Measurements from ENCODE around the gene USH2A. TPM values are rescaled to one million over a fixed set of nuclear protein-coding genes. Genes with fewer than 3 reads are reported as not detected.

Gene USH2A, protein sequence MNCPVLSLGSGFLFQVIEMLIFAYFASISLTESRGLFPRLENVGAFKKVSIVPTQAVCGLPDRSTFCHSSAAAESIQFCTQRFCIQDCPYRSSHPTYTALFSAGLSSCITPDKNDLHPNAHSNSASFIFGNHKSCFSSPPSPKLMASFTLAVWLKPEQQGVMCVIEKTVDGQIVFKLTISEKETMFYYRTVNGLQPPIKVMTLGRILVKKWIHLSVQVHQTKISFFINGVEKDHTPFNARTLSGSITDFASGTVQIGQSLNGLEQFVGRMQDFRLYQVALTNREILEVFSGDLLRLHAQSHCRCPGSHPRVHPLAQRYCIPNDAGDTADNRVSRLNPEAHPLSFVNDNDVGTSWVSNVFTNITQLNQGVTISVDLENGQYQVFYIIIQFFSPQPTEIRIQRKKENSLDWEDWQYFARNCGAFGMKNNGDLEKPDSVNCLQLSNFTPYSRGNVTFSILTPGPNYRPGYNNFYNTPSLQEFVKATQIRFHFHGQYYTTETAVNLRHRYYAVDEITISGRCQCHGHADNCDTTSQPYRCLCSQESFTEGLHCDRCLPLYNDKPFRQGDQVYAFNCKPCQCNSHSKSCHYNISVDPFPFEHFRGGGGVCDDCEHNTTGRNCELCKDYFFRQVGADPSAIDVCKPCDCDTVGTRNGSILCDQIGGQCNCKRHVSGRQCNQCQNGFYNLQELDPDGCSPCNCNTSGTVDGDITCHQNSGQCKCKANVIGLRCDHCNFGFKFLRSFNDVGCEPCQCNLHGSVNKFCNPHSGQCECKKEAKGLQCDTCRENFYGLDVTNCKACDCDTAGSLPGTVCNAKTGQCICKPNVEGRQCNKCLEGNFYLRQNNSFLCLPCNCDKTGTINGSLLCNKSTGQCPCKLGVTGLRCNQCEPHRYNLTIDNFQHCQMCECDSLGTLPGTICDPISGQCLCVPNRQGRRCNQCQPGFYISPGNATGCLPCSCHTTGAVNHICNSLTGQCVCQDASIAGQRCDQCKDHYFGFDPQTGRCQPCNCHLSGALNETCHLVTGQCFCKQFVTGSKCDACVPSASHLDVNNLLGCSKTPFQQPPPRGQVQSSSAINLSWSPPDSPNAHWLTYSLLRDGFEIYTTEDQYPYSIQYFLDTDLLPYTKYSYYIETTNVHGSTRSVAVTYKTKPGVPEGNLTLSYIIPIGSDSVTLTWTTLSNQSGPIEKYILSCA (N-terminal part only)
- total RNA-seq, result not detected

DNA sequence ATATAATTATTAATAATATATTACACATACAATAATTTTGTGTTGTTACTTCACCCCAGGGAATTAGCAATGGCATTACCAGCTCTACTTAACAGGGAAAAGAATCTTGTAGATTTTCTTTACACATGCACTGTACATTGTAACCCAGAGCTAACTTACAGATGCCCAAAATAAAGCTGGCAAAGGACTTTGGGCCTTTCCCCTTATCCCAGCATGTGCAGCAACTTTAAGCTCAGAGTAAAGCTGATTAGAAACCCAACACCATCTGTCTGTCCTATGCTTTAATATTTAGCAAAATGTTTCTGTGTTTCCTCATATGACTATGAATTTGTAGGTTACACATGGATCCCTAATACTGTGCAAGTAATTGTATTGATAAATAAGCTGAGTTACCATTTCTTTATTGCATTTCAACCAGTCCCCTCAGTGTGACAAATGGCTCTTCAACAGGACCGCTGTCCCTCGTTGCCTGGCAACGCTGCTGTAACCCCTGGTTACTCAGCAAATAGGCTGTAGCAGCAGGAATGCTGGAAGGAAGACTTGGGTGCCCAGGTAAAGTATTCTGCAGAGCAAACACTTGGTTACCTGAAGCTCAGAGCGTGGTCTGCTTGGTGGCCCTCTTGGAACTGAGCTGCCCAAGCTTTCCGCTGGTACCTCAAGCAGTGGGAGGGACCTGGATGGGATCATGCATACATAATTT is at the start of gene USH2A:
Gene USH2A (minus strand): TSS at position 628 of the 700 bp plus-strand sequence. CDS start 1,112 bp downstream, outside the sequence.
- no peak within 1 kb of the TSS for H3K27ac ChIP-seq
- no peaks in the 10 kb centered on the region for H3K4me1 ChIP-seq
- no peaks in the 10 kb centered on the region for H3K9me3 ChIP-seq
- no peaks in the 10 kb centered on the region for H3K27me3 ChIP-seq
- intact Hi-C loops (cut with DNase I; ENCODE audit: low total_unique reads), result no loop called here
- no peaks in the 10 kb centered on the region for H3K36me3 ChIP-seq
- TF ChIP-seq POLR2AphosphoS5 (IDR thresholded peaks at IDR 0.05) (no peak), POLR2A (IDR thresholded peaks at IDR 0.05) (no peak)
- TF ChIP-seq, protein P1, sequence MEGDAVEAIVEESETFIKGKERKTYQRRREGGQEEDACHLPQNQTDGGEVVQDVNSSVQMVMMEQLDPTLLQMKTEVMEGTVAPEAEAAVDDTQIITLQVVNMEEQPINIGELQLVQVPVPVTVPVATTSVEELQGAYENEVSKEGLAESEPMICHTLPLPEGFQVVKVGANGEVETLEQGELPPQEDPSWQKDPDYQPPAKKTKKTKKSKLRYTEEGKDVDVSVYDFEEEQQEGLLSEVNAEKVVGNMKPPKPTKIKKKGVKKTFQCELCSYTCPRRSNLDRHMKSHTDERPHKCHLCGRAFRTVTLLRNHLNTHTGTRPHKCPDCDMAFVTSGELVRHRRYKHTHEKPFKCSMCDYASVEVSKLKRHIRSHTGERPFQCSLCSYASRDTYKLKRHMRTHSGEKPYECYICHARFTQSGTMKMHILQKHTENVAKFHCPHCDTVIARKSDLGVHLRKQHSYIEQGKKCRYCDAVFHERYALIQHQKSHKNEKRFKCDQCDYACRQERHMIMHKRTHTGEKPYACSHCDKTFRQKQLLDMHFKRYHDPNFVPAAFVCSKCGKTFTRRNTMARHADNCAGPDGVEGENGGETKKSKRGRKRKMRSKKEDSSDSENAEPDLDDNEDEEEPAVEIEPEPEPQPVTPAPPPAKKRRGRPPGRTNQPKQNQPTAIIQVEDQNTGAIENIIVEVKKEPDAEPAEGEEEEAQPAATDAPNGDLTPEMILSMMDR (IDR thresholded peaks at IDR 0.05), result no peak
- no peak within 1 kb of the TSS for H3K4me3 ChIP-seq
- no peak for DNase-seq (ENCODE audit: low spot score in 2 of 2)

DNA sequence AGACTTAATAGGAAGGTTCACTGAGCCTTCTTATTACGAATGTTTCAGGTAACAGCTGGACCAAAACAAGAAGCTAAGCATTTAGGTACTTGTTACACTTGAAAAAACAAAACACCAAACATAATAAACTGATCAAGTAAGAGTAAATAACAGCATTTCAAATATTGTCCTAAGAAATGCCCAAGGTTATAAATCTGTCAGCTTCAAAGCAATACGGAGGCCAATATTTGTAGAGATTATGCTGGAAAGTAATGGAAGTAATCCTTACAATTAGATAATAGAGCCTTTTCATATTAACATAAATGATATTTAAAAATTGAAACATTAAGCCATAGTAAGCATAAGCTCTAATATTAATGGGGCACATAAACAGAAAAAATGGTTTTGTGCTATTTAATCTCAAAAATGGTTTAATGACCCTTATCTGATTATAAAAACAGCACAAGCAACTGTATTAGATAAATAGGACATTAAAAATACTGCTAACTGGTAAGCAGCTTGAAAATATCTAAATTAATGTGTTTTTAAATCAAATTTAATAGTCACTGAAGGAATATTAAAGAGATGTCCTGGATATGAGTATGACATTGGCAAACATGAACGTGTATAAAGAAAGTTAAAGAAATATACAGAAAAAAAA is 43.0 kb upstream of the USH2A start:
- Histone ChIP-seq H3K9me3 (no peaks in the 10 kb centered on the region), H3K4me1 (no peaks in the 10 kb centered on the region), H3K27ac (no peak overlapping the region), H3K27me3 (no peaks in the 10 kb centered on the region), H3K4me3 (no peak overlapping the region), H3K36me3 (no peaks in the 10 kb centered on the region)
- intact Hi-C loops (cut with DNase I; ENCODE audit: low total_unique reads), result no loop called here
- no peak for TF ChIP-seq POLR2A (IDR thresholded peaks at IDR 0.05)
- DNase-seq (ENCODE audit: low spot score in 2 of 2), result no peak

DNA sequence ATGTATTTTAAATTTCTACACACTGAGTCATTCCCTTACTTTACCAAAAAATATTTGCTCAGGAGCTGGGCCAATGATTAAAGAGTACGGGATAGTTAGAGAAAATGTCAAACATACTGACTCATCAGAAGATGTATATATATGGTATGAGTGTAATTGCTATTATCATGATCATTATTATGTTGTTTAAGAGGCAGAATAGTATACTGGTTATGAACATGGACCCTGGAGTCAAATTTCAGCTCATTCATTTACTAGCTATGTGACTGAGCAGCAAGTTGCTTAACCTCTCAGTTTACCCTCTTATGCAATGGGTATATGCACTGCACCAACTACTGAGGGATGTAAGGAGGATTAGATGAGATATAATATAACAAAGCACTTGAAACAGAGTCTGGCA is 41.2 kb upstream of the USH2A start:
- Histone ChIP-seq H3K27ac (no peak overlapping the region), H3K4me1 (no peaks in the 10 kb centered on the region), H3K36me3 (no peaks in the 10 kb centered on the region), H3K9me3 (no peaks in the 10 kb centered on the region), H3K27me3 (no peaks in the 10 kb centered on the region), H3K4me3 (no peak overlapping the region)
- TF ChIP-seq POLR2A (IDR thresholded peaks at IDR 0.05) (no peak), POLR2AphosphoS5 (IDR thresholded peaks at IDR 0.05) (no peak)
- intact Hi-C loops (cut with DNase I; ENCODE audit: low total_unique reads), result no loop called here
- no peak for DNase-seq (ENCODE audit: low spot score in 2 of 2)

DNA sequence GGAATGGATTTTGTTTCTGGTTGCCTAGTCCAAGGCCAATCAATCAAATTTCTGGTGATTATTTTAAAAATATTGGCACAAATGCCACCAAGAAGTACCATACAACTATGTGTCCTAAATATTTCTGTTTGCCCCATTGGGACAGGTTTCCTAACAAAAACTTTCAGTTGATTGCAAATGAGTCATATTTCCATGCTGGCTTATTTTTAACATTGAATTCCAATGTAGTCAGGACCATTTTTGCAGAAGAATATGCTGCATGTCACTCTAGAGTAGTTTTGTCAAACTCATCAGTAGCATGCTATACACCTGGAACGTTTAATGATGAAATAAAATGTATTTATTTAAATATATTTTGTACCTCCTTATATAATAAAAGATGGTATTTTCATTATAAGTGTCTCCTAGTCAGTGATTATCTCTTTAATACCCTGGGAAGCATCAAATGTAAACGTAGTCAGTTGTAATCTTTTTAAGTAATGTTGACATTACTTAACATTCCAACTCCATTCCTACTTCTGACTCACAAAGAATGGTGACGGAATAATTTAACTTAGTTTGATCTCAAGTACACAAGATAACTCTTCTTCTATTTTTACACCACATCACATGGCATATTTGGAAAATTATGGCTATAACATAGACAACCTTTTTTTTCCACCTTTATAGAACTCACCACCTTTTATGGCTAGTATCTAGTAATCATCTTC is 39.0 kb upstream of the USH2A start:
- Histone ChIP-seq H3K27me3 (no peaks in the 10 kb centered on the region), H3K4me1 (no peaks in the 10 kb centered on the region), H3K4me3 (no peak overlapping the region), H3K27ac (no peak overlapping the region), H3K9me3 (no peaks in the 10 kb centered on the region), H3K36me3 (no peaks in the 10 kb centered on the region)
- intact Hi-C loops (cut with DNase I; ENCODE audit: low total_unique reads), result no loop called here
- no peak for DNase-seq (ENCODE audit: low spot score in 2 of 2)
- TF ChIP-seq, protein P1 (IDR thresholded peaks at IDR 0.05), result no peak
- TF ChIP-seq POLR2A (IDR thresholded peaks at IDR 0.05) (no peak), POLR2AphosphoS5 (IDR thresholded peaks at IDR 0.05) (no peak)

DNA sequence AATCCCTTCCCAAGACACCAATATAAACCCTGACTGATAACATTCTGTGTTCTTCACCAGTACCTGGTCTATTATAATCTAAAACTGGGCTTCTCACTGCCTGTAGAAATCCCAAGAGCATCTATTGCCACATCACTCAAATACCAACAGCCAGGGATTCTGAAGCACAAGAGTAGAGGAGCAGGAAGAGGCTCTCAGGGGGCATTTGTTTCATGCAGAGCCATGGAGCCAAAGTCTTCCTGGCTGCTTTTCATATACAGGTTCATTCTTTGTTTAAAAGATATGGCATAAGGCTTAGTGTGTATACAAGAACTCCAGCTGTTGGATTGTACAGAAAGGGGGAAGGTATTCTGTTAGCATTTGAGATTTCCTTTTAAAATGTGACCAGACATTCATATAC is 38.2 kb upstream of the USH2A start:
- no peak for DNase-seq (ENCODE audit: low spot score in 2 of 2)
- no peak overlapping the region for H3K4me3 ChIP-seq
- no peaks in the 10 kb centered on the region for H3K9me3 ChIP-seq
- H3K27me3 ChIP-seq, result no peaks in the 10 kb centered on the region
- no peak overlapping the region for H3K27ac ChIP-seq
- H3K36me3 ChIP-seq, result no peaks in the 10 kb centered on the region
- no peak for TF ChIP-seq POLR2A (IDR thresholded peaks at IDR 0.05)
- no peak for TF ChIP-seq POLR2AphosphoS5 (IDR thresholded peaks at IDR 0.05)
- TF ChIP-seq, protein P1 (IDR thresholded peaks at IDR 0.05), result no peak
- intact Hi-C loops (cut with DNase I; ENCODE audit: low total_unique reads), result no loop called here
- no peaks in the 10 kb centered on the region for H3K4me1 ChIP-seq

Data from breast epithelium (tissue), 4 donors.